K562 (cell line): ENCODE data around the gene EPHA2. TPM values are rescaled to one million over a fixed set of nuclear protein-coding genes. Genes with fewer than 3 reads are reported as not detected.

Experiments
- ATAC-seq: fragments of 200-7000 bp; cut with Tn5 transposase; 3 replicates; pipeline ENCODE4 v1.9.1; 2020; ENCODE audit warnings: moderate library complexity
- BruUV-seq: library from RNA; stranded (reverse); fragments of 400-500 nt; replicated peaks from 2 replicates; lab custom pipeline; 2021; lab: Mats Ljungman, UMichigan
- CTCF ChIA-PET: fragments of 300-600 bp; formaldehyde crosslinking; extraction: SDS; loops from one replicate; lab custom pipeline; 2021; ENCODE audit warnings: low intra/inter-chr PET ratio; lab: Yijun Ruan, JAX
- POLR2A ChIA-PET: fragments of 300-600, 350-650 bp; sonication (Branson Sonifier 250); formaldehyde crosslinking; extraction: SDS; loops from one replicate; lab custom pipeline; 2021; ENCODE audit warnings: antibody characterized with exemption, inconsistent platforms; lab: Yijun Ruan, JAX
- DNase-seq, 4 experiments: peaks; one replicate each; pipeline versions ENCODE4 v3.0.0 to v3.0.0-alpha.2; 2011 to 2018; ENCODE audit warnings: low spot score in 3 of 4, mixed read lengths in 3 of 4; ENCODE audit errors: extremely low read depth in 1 of 4
- FAIRE-seq: peaks from 2 replicates; lab custom pipeline; 2011; peaks lifted over from hg19 to GRCh38; lab: Jason Lieb, UNC
- H2AFZ ChIP-seq: 2 replicates; pipeline ENCODE4 v1.6.0; 2011; ENCODE audit warnings: low read depth, low read length, control low read depth, inconsistent platforms
- H3K27ac ChIP-seq: fragments of 200-600 bp; 3 replicates; pipeline ENCODE4 v1.8.0; 2011; ENCODE audit warnings: low read depth, mild to moderate bottlenecking, control low read depth, inconsistent platforms, low read length, moderate library complexity, mixed read lengths; ENCODE audit errors: extremely low read depth
- H3K27me3 ChIP-seq, 2 experiments: fragments of 300-600 bp in 1 of 2; 2 replicates in 1 of 2; 3 replicates in 1 of 2; pipeline versions ENCODE4 v1.6.0 to v1.8.0; 2011; ENCODE audit warnings: inconsistent platforms in 2 of 2, low read length in 2 of 2, mild to moderate bottlenecking in 1 of 2, mixed read lengths in 1 of 2, moderate library complexity in 1 of 2; ENCODE audit not compliant: control insufficient read depth in 2 of 2, insufficient read depth in 2 of 2
- H3K36me3 ChIP-seq: fragments of 300-600 bp; 3 replicates; pipeline ENCODE4 v1.8.0; 2011; ENCODE audit warnings: mild to moderate bottlenecking, low read length, inconsistent platforms; ENCODE audit not compliant: control insufficient read depth, insufficient read depth
- H3K4me1 ChIP-seq, 2 experiments: fragments of 200-600 bp in 1 of 2; replicated peaks in 1 of 2; 2 replicates in 1 of 2; 3 replicates in 1 of 2; pipeline versions ENCODE4 v1.5.1 to v1.8.0; 2011; ENCODE audit warnings: inconsistent platforms in 2 of 2, low read length in 2 of 2, mild to moderate bottlenecking in 1 of 2, mixed read lengths in 1 of 2, moderate library complexity in 1 of 2; ENCODE audit not compliant: control insufficient read depth in 2 of 2, insufficient read depth in 2 of 2
- H3K4me2 ChIP-seq: 2 replicates; pipeline ENCODE4 v1.6.1; 2011; ENCODE audit warnings: low read length, control low read depth, inconsistent platforms, mixed read lengths; ENCODE audit not compliant: insufficient read depth
- H3K4me3 ChIP-seq: fragments of 200-600 bp; sonication (generic), shearing (Covaris generic); 2 replicates; pipeline ENCODE4 v1.5.1; 2016; ENCODE audit warnings: control low read depth, inconsistent platforms
- H3K79me2 ChIP-seq: fragments of 200-600 bp; 3 replicates; pipeline ENCODE4 v1.8.0; 2011; ENCODE audit warnings: low read length, inconsistent platforms; ENCODE audit not compliant: control insufficient read depth, insufficient read depth
- H3K9ac ChIP-seq, 2 experiments: 2 replicates each; pipeline versions ENCODE4 v1.6.0 to v1.6.1; 2011; ENCODE audit warnings: low read depth in 2 of 2, low read length in 2 of 2, control low read depth in 1 of 2, inconsistent platforms in 1 of 2, mild to moderate bottlenecking in 1 of 2, mixed read lengths in 1 of 2; ENCODE audit not compliant: insufficient read depth in 1 of 2
- H3K9me1 ChIP-seq: one replicate; pipeline ENCODE4 v1.6.0; 2011; ENCODE audit warnings: inconsistent platforms, mild to moderate bottlenecking, low read length, moderate library complexity; ENCODE audit not compliant: control insufficient read depth, insufficient read depth
- H3K9me3 ChIP-seq: replicated peaks from 2 replicates; pipeline ENCODE4 v1.5.1; 2011; ENCODE audit warnings: low read depth, low read length, inconsistent platforms; ENCODE audit not compliant: control insufficient read depth, insufficient read depth
- H4K20me1 ChIP-seq: replicated peaks from 2 replicates; pipeline ENCODE4 v1.6.1; 2011; ENCODE audit warnings: low read length, inconsistent platforms, mixed read lengths; ENCODE audit not compliant: control insufficient read depth, insufficient read depth
- ARID1B ChIP-seq: fragments of 450-650 bp; IDR thresholded peaks from 2 replicates; pipeline ENCODE4 v1.6.1; 2016; ENCODE audit warnings: antibody characterized with exemption, mild to moderate bottlenecking, inconsistent platforms
- BCLAF1 ChIP-seq, 2 experiments: fragments of 450-650 bp in 1 of 2; IDR thresholded peaks; 2 replicates each; pipeline ENCODE4 v1.6.1; 2011 to 2017; ENCODE audit warnings: low read depth in 2 of 2, antibody characterized with exemption in 1 of 2, borderline replicate concordance in 1 of 2, low read length in 1 of 2, mild to moderate bottlenecking in 1 of 2, mixed read lengths in 1 of 2; ENCODE audit not compliant: control insufficient read depth in 1 of 2
- FOXP4 ChIP-seq: sonication (generic); formaldehyde crosslinking; IDR thresholded peaks from 2 replicates; pipeline ENCODE4 v1.8.0; 2022; ENCODE audit warnings: mild to moderate bottlenecking, missing genetic modification reagents, borderline replicate concordance
- GTF2E2 ChIP-seq: fragments of 200-800 bp; sonication (Bioruptor generic); IDR thresholded peaks from 2 replicates; pipeline ENCODE4 v1.6.1; 2016; ENCODE audit warnings: missing genetic modification characterization, missing compliant biosample characterization
- HEY1 ChIP-seq: fragments of 250-450 bp; sonication (Bioruptor Pico); IDR thresholded peaks from 2 replicates; pipeline ENCODE4 v1.5.0; 2020; ENCODE audit warnings: mild to moderate bottlenecking, moderate library complexity, borderline replicate concordance
- HIVEP1 ChIP-seq: fragments of 250-450 bp; sonication (Bioruptor Pico); IDR thresholded peaks from 2 replicates; pipeline ENCODE4 v1.4.0; 2020; ENCODE audit warnings: mild to moderate bottlenecking
- HOMEZ ChIP-seq: fragments of 250-450 bp; sonication (Bioruptor Pico); IDR thresholded peaks from 2 replicates; pipeline ENCODE4 v1.4.0; 2020; ENCODE audit warnings: mild to moderate bottlenecking, moderate library complexity
- JUNB ChIP-seq: fragments of 450-650 bp; formaldehyde crosslinking; conservative IDR thresholded peaks from 2 replicates; pipeline ENCODE4 v1.4.0; 2020; ENCODE audit warnings: mild to moderate bottlenecking
- KDM4B ChIP-seq, 2 experiments: fragments of 450-650 bp in 1 of 2; sonication (generic) in 1 of 2; IDR thresholded peaks; 2 replicates each; pipeline ENCODE4 v1.6.1; 2016 to 2017; ENCODE audit warnings: borderline replicate concordance in 2 of 2, antibody characterized with exemption in 1 of 2, low read depth in 1 of 2, mild to moderate bottlenecking in 1 of 2
- KLF1 ChIP-seq: fragments of 450-650 bp; IDR thresholded peaks from 2 replicates; pipeline ENCODE4 v1.6.1; 2016; ENCODE audit warnings: missing genetic modification characterization, missing compliant biosample characterization
- KLF6 ChIP-seq: fragments of 250-450 bp; sonication (Bioruptor Pico); IDR thresholded peaks from 2 replicates; pipeline ENCODE4 v1.4.0; 2020; ENCODE audit warnings: mild to moderate bottlenecking, moderate library complexity, borderline replicate concordance
- MCM7 ChIP-seq, 2 experiments: fragments of 450-650 bp; IDR thresholded peaks; 2 replicates each; pipeline ENCODE4 v1.6.1; 2016 to 2018
- NRF1 ChIP-seq, 2 experiments: fragments of 450-650 bp; IDR thresholded peaks in 1 of 2; conservative IDR thresholded peaks in 1 of 2; 2 replicates each; pipeline ENCODE4 v1.6.1; 2014; ENCODE audit warnings: mild to moderate bottlenecking in 2 of 2
- POLR2H ChIP-seq: IDR thresholded peaks from 2 replicates; pipeline ENCODE4 v1.6.1; 2016; ENCODE audit warnings: missing genetic modification characterization, low read depth, mild to moderate bottlenecking, control low read depth, missing compliant biosample characterization, moderate library complexity
- RHOXF2B ChIP-seq: fragments of 250-450 bp; sonication (Bioruptor Pico); conservative IDR thresholded peaks from 2 replicates; pipeline ENCODE4 v1.5.1; 2021
- SMARCA4 ChIP-seq: fragments of 450-650 bp; IDR thresholded peaks from 2 replicates; pipeline ENCODE4 v1.6.1; 2016
- ZNF561 ChIP-seq: fragments of 450-650 bp; formaldehyde crosslinking; conservative IDR thresholded peaks from 2 replicates; pipeline ENCODE4 v1.4.0; 2020; ENCODE audit warnings: mild to moderate bottlenecking, moderate library complexity
- WGBS: fragments of 100-300 bp; shearing (Covaris generic); methylation state at CpG from one replicate; pipeline ENCODE4 v1.1.6; 2016; ENCODE audit warnings: low coverage, mixed read lengths; ENCODE audit not compliant: insufficient coverage; ENCODE audit errors: missing lambda C conversion rate; 5-methylcytosine and 5-hydroxymethylcytosine counted together
- in situ Hi-C: fragments of 300-500 bp; cut with MboI; formaldehyde crosslinking; loops from 4 replicates; pipeline ENCODE4 v1.15.0; 2018; ENCODE audit warnings: inconsistent platforms, mixed read lengths
- intact Hi-C: fragments of 100-400 bp; cut with micrococcal nuclease; formaldehyde crosslinking; loops from 2 replicates; pipeline ENCODE4 v1.14.2; 2022
- polyA plus RNA-seq, 8 experiments: library from polyadenylated mRNA; depleted of rRNA in 4 of 8; stranded (reverse) in 5 of 8; unstranded in 3 of 8; fragments of >200 nt; fragmentation: Nextera tagmentation in 2 of 8; fragmentation: Illumina TruSeq in 1 of 8; extraction: Ambion mirVana in 2 of 8; extraction: Trizol in 1 of 8; gene quantifications; 2 replicates each; pipeline versions ENCODE4 v1.2.1 to v1.2.3, GENCODE V29; 2011 to 2014; ENCODE audit warnings: inconsistent platforms in 1 of 8, missing spikeins in 1 of 8
- total RNA-seq, 7 experiments: library from RNA; depleted of rRNA in 6 of 7; stranded (reverse); fragments of >200 nt in 6 of 7; fragmentation: Illumina TruSeq in 2 of 7; extraction: Trizol in 2 of 7; gene quantifications; 2 replicates each; pipeline versions ENCODE4 v1.2.1 to v1.2.3, GENCODE V29; 2011 to 2021; ENCODE audit warnings: low replicate concordance in 1 of 7

Gene EPHA2
- total and polyA plus RNA-seq, 9 of the 15 experiments (the other 6 are each of a cell fraction or from before 2014, with no cell fraction given): 0.04 to 0.40 (median 0.07) TPM; not detected in 4

- Histone ChIP-seq H3K4me1 (peaks cover 6 to 24% of the 10 kb centered on the region in 2 experiments; a peak in 4 of 5 replicates), H3K4me2 (peak overlapping the region; percentile 13; the same call in 1 of the 2 replicates), H3K9me3 (no peaks in the 10 kb centered on the region), H3K27me3 (no peaks in the 10 kb centered on the region), H3K36me3 (no peaks in the 10 kb centered on the region), H4K20me1 (no peaks in the 10 kb centered on the region), H3K9ac (peak overlapping the region in 1 of 2 experiments; percentile 77; a peak in 1 of 4 replicates), H3K27ac (no peak overlapping the region), H3K79me2 (no peaks in the 10 kb centered on the region), H2AFZ (peak overlapping the region; percentile 61), H3K4me3 (no peak overlapping the region), H3K9me1 (no peaks in the 10 kb centered on the region)
- FAIRE-seq (peak; percentile 61), ATAC-seq (peak; percentile 10; the same call in 1 of the 3 replicates), DNase-seq (peak in 1 of 4 experiments; percentile 42)
- POLR2A ChIA-PET: interaction anchor here (0.7 kb wide), 1 partner anchor 89 kb away, joined by 4 read pairs; no protein-coding TSS in a partner anchor
- TF ChIP-seq ZNF561 (CRISPR knock-in tag) (no peak), JUNB (CRISPR knock-in tag) (no peak), ARID1B (no peak), MCM7 (IDR thresholded peaks at IDR 0.05) (no peak), POLR2H (no peak), HEY1 (CRISPR knock-in tag) (no peak), NRF1 (conservative IDR thresholded peaks at IDR 0.05 in 1 of 2, IDR thresholded peaks at IDR 0.05 in 1 of 2) (no peak), FOXP4 (CRISPR knock-in tag) (no peak), KLF6 (CRISPR knock-in tag) (no peak), BCLAF1 (IDR thresholded peaks at IDR 0.05; ENCODE audit: borderline replicate concordance in 1 of 2, control insufficient read depth in 1 of 2, low read depth in 2 of 2, low read length in 1 of 2) (no peak), SMARCA4 (no peak), HIVEP1 (CRISPR knock-in tag) (no peak), HOMEZ (CRISPR knock-in tag) (no peak), KLF1 (no peak), KDM4B (IDR thresholded peaks at IDR 0.05; ENCODE audit: borderline replicate concordance in 2 of 2, low read depth in 1 of 2) (no peak), RHOXF2B (CRISPR knock-in tag) (no peak), GTF2E2 (no peak)
- CTCF ChIA-PET: interaction anchor here (2.2 to 7.5 kb wide), 2 partner anchors 109 to 180 kb away, joined by 14 to 208 read pairs; no protein-coding TSS in a partner anchor
- intact Hi-C loops (no loop called here), in situ Hi-C loops (loop anchor here (5.0 kb wide), 1 partner anchor 107 kb away; no protein-coding TSS in a partner anchor)
- BruUV-seq: no TSS peak
- WGBS: 7% methylated on average over 6 of the region's 6 CpGs
These were observed 33.1 kb upstream of the EPHA2 start for GRCh38 chr1:16189003-16189402.
